H9 (cell line): ENCODE results near the gene STX2. TPM values are rescaled to one million over a fixed set of nuclear protein-coding genes. Genes with fewer than 3 reads are reported as not detected.

Experiments used
- DNase-seq: peaks from one replicate; pipeline ENCODE4 v3.0.0-alpha.2; 2017
- H2AFZ ChIP-seq: one replicate; pipeline ENCODE4 v1.6.1; 2013; ENCODE audit warnings: mild to moderate bottlenecking, low read length, control low read depth, moderate library complexity
- H2AK5ac ChIP-seq: 2 replicates; pipeline ENCODE4 v1.6.1; 2013; ENCODE audit warnings: low read length, control low read depth, mixed read lengths; ENCODE audit not compliant: insufficient read length
- H2BK120ac ChIP-seq: one replicate; pipeline ENCODE4 v1.6.1; 2013; ENCODE audit warnings: low read depth, mild to moderate bottlenecking, low read length, control low read depth, inconsistent platforms; ENCODE audit not compliant: poor library complexity, severe bottlenecking
- H2BK12ac ChIP-seq: 2 replicates; pipeline ENCODE4 v1.6.1; 2013; ENCODE audit warnings: low read length, control low read depth, mixed read lengths, low read depth; ENCODE audit not compliant: insufficient read length
- H2BK15ac ChIP-seq: 2 replicates; pipeline ENCODE4 v1.6.1; 2013; ENCODE audit warnings: low read depth, low read length, control low read depth
- H2BK20ac ChIP-seq: one replicate; pipeline ENCODE4 v1.6.1; 2013; ENCODE audit warnings: low read depth, mild to moderate bottlenecking, low read length, control low read depth, inconsistent platforms; ENCODE audit not compliant: poor library complexity, severe bottlenecking
- H2BK5ac ChIP-seq: 2 replicates; pipeline ENCODE4 v1.6.1; 2013; ENCODE audit warnings: low read length, control low read depth, mixed read lengths; ENCODE audit not compliant: insufficient read length
- H3K14ac ChIP-seq: 2 replicates; pipeline ENCODE4 v1.6.1; 2013; ENCODE audit warnings: low read length, control low read depth; ENCODE audit not compliant: insufficient read depth
- H3K18ac ChIP-seq: 2 replicates; pipeline ENCODE4 v1.6.1; 2013; ENCODE audit warnings: low read depth, mild to moderate bottlenecking, mixed read lengths, low read length, control low read depth; ENCODE audit not compliant: insufficient read length
- H3K23ac ChIP-seq: 2 replicates; pipeline ENCODE4 v1.6.1; 2013; ENCODE audit warnings: low read length, control low read depth, mixed read lengths, low read depth; ENCODE audit not compliant: insufficient read length
- H3K23me2 ChIP-seq: 2 replicates; pipeline ENCODE4 v1.6.1; 2013; ENCODE audit warnings: low read depth, mild to moderate bottlenecking, mixed read lengths, low read length, control low read depth; ENCODE audit not compliant: insufficient read length, poor library complexity, severe bottlenecking
- H3K27ac ChIP-seq: 2 replicates; pipeline ENCODE4 v1.5.1; 2013; ENCODE audit warnings: low read length, control low read depth, mixed read lengths, low read depth; ENCODE audit not compliant: insufficient read length
- H3K27me3 ChIP-seq: 2 replicates; pipeline ENCODE4 v1.6.1; 2013; ENCODE audit warnings: low read length, control low read depth, inconsistent platforms; ENCODE audit not compliant: insufficient read depth
- H3K4ac ChIP-seq: 2 replicates; pipeline ENCODE4 v1.6.1; 2013; ENCODE audit warnings: low read depth, mild to moderate bottlenecking, control low read depth, inconsistent platforms, low read length, moderate library complexity
- H3K4me1 ChIP-seq: 2 replicates; pipeline ENCODE4 v1.6.1; 2013; ENCODE audit warnings: low read length, control low read depth, inconsistent platforms; ENCODE audit not compliant: insufficient read depth
- H3K4me2 ChIP-seq: 2 replicates; pipeline ENCODE4 v1.6.1; 2013; ENCODE audit warnings: low read length, control low read depth, mixed read lengths; ENCODE audit not compliant: insufficient read length, insufficient read depth
- H3K56ac ChIP-seq: 2 replicates; pipeline ENCODE4 v1.6.1; 2013; ENCODE audit warnings: low read depth, mild to moderate bottlenecking, mixed read lengths, low read length, control low read depth; ENCODE audit not compliant: insufficient read length
- H3K79me1 ChIP-seq: 2 replicates; pipeline ENCODE4 v1.6.1; 2013; ENCODE audit warnings: low read depth, mild to moderate bottlenecking, moderate library complexity, low read length, control low read depth, inconsistent platforms; ENCODE audit not compliant: insufficient read depth, poor library complexity, severe bottlenecking
- H3K79me2 ChIP-seq: 2 replicates; pipeline ENCODE4 v1.6.1; 2013; ENCODE audit warnings: low read length, control low read depth, inconsistent platforms; ENCODE audit not compliant: insufficient read depth
- H3K9ac ChIP-seq: 2 replicates; pipeline ENCODE4 v1.6.1; 2013; ENCODE audit warnings: low read length, control low read depth, mixed read lengths; ENCODE audit not compliant: insufficient read length; ENCODE audit errors: extremely low read depth
- H3K9me3 ChIP-seq: one replicate; pipeline ENCODE4 v1.6.1; 2013; ENCODE audit warnings: low read depth, low read length, inconsistent platforms; ENCODE audit not compliant: control insufficient read depth
- H3T11ph ChIP-seq: one replicate; pipeline ENCODE4 v1.6.1; 2013; ENCODE audit warnings: mild to moderate bottlenecking, low read length, control low read depth, inconsistent platforms
- H4K20me1 ChIP-seq: one replicate; pipeline ENCODE4 v1.6.1; 2013; ENCODE audit not compliant: control insufficient read depth, insufficient read length, insufficient read depth
- H4K5ac ChIP-seq: 2 replicates; pipeline ENCODE4 v1.6.1; 2013; ENCODE audit warnings: low read depth, mild to moderate bottlenecking, mixed read lengths, low read length, control low read depth; ENCODE audit not compliant: insufficient read length
- H4K8ac ChIP-seq: replicated peaks from 2 replicates; pipeline ENCODE4 v1.6.1; 2013; ENCODE audit warnings: low read length, control low read depth, mixed read lengths, low read depth; ENCODE audit not compliant: insufficient read length
- H4K91ac ChIP-seq: 2 replicates; pipeline ENCODE4 v1.6.1; 2013; ENCODE audit warnings: low read depth, mild to moderate bottlenecking, moderate library complexity, mixed read lengths, low read length, control low read depth; ENCODE audit not compliant: insufficient read length
- H3K27ac Mint-ChIP-seq, 3 experiments: 2 replicates in 2 of 3; 3 replicates in 1 of 3; pipeline ENCODE4 v1.8.0; 2020 to 2021; ENCODE audit warnings: mixed read lengths in 3 of 3, mild to moderate bottlenecking in 1 of 3, moderate library complexity in 1 of 3
- H3K27me3 Mint-ChIP-seq: 2 replicates; pipeline ENCODE4 v1.8.0; 2021; ENCODE audit warnings: low read depth, mild to moderate bottlenecking, moderate library complexity, mixed read lengths
- H3K36me3 Mint-ChIP-seq, 3 experiments: 2 replicates in 2 of 3; 3 replicates in 1 of 3; pipeline ENCODE4 v1.8.0; 2020 to 2021; ENCODE audit warnings: low read depth in 3 of 3, mixed read lengths in 3 of 3; ENCODE audit not compliant: insufficient read depth in 1 of 3
- H3K4me1 Mint-ChIP-seq, 2 experiments: 2 replicates each; pipeline ENCODE4 v1.8.0; 2020; ENCODE audit warnings: mixed read lengths in 2 of 2
- H3K4me3 Mint-ChIP-seq, 2 experiments: 2 replicates in 1 of 2; 3 replicates in 1 of 2; pipeline ENCODE4 v1.8.0; 2020 to 2021; ENCODE audit warnings: mild to moderate bottlenecking in 2 of 2, mixed read lengths in 2 of 2, moderate library complexity in 1 of 2
- H3K9me3 Mint-ChIP-seq, 2 experiments: 2 replicates in 1 of 2; 3 replicates in 1 of 2; pipeline ENCODE4 v1.8.0; 2020; ENCODE audit warnings: mild to moderate bottlenecking in 2 of 2, mixed read lengths in 2 of 2, moderate library complexity in 1 of 2
- WGBS: extraction: QIAGEN DNeasy Blood & Tissue Kit; methylation state at CpG from one replicate; pipeline ENCODE4 v1.1.7; 2013; ENCODE audit warnings: missing lambda C conversion rate, low lambda C conversion rate, mixed read lengths; ENCODE audit not compliant: insufficient read length; ENCODE audit errors: extremely low coverage; 5-methylcytosine and 5-hydroxymethylcytosine counted together
- total RNA-seq: library from RNA; stranded (reverse); gene quantifications from 2 replicates; pipeline ENCODE4 v1.2.1, GENCODE V29; 2021
- TF ChIP-seq, protein P1 (sequence below): fragments of 200-600 bp; sonication (generic); conservative IDR thresholded peaks from 3 replicates; pipeline ENCODE4 v1.8.0; 2021; ENCODE audit warnings: antibody characterized with exemption, mild to moderate bottlenecking

Gene STX2
- total RNA-seq, 1 experiment from 2014 or later: 19.4 TPM

DNA sequence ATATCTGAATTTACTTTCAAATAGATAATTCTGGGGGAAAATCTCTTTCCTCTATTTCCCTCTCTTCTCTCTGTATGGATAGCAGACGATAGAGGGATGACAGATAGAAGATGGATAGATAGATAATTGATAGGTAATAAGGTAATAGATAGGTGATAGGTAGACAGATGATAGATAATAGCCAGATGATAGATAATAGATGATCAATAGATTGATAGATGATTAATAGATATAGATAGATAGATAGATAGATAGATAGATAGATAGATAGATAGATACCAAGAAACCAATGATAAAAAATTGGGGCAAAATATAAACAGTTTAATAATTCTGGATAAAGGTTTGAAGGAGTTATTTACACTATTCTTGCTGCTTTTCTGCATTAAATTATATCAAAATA, 96.3 kb downstream of the STX2 start:
- WGBS: no CpG with 5 or more reads among the region's 1 CpG
- no peak for DNase-seq
- TF ChIP-seq, protein P1, sequence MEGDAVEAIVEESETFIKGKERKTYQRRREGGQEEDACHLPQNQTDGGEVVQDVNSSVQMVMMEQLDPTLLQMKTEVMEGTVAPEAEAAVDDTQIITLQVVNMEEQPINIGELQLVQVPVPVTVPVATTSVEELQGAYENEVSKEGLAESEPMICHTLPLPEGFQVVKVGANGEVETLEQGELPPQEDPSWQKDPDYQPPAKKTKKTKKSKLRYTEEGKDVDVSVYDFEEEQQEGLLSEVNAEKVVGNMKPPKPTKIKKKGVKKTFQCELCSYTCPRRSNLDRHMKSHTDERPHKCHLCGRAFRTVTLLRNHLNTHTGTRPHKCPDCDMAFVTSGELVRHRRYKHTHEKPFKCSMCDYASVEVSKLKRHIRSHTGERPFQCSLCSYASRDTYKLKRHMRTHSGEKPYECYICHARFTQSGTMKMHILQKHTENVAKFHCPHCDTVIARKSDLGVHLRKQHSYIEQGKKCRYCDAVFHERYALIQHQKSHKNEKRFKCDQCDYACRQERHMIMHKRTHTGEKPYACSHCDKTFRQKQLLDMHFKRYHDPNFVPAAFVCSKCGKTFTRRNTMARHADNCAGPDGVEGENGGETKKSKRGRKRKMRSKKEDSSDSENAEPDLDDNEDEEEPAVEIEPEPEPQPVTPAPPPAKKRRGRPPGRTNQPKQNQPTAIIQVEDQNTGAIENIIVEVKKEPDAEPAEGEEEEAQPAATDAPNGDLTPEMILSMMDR: no peak
- Histone ChIP-seq H4K8ac (no peak overlapping the region), H3K9me3 (no peaks in the 10 kb centered on the region), H3K56ac (no peak overlapping the region), H3K9ac (no peak overlapping the region), H3K4me2 (no peak overlapping the region), H2BK20ac (no peak overlapping the region), H4K91ac (no peak overlapping the region), H2BK12ac (no peak overlapping the region), H2AFZ (no peak overlapping the region), H3K14ac (no peak overlapping the region), H2BK5ac (no peak overlapping the region), H3K23me2 (no peaks in the 10 kb centered on the region), H3K18ac (no peak overlapping the region), H3K4me1 (0 out of 2 replicates have a peak, but pooled peaks cover 1% of the 10 kb centered on the region), H4K20me1 (no peaks in the 10 kb centered on the region), H3K23ac (no peak overlapping the region), H3T11ph (no peak overlapping the region), H4K5ac (no peak overlapping the region), H3K79me1 (no peaks in the 10 kb centered on the region), H3K27me3 (no peaks in the 10 kb centered on the region), H2AK5ac (no peak overlapping the region), H2BK120ac (no peak overlapping the region), H2BK15ac (no peak overlapping the region), H3K4ac (no peak overlapping the region), H3K79me2 (no peaks in the 10 kb centered on the region), H3K27ac (no peak overlapping the region)
- Mint-ChIP-seq H3K4me3 (no peak overlapping the region), H3K36me3 (no peaks in the 10 kb centered on the region), H3K27me3 (peaks cover 25% of the 10 kb centered on the region), H3K9me3 (peaks cover 2 to 3% of the 10 kb centered on the region in 2 experiments), H3K4me1 (peaks cover 0 to under 1% of the 10 kb centered on the region in 2 experiments; a peak in 1 of 4 replicates), H3K27ac (no peak overlapping the region)
